Superior temporal gyrus (tissue), 1 donor: ENCODE data around the gene TMED3.
"Not testable (repeated sequence)": the region's sequence is repeated elsewhere in the genome, so short reads cannot be mapped to it uniquely, and the experiment has no call there.

Source experiments
- DNase-seq: peaks from one replicate; pipeline ENCODE4 v3.0.0-alpha.2; 2016; ENCODE audit errors: extremely low spot score

Gene TMED3

GRCh38 chr15:79316864-79317263 lies 6.0 kb downstream of the TMED3 start:
- no peak for DNase-seq

- not testable (repeated sequence) for DNase-seq
Measured at GRCh38 chr15:79319973-79320372, 9.1 kb downstream of the TMED3 start.

GRCh38 chr15:79321876-79322275 lies 11.0 kb downstream of the TMED3 start:
- DNase-seq, result no peak

- no peak for DNase-seq
Measured at GRCh38 chr15:79322306-79322705, 11.4 kb downstream of the TMED3 start.

DNA sequence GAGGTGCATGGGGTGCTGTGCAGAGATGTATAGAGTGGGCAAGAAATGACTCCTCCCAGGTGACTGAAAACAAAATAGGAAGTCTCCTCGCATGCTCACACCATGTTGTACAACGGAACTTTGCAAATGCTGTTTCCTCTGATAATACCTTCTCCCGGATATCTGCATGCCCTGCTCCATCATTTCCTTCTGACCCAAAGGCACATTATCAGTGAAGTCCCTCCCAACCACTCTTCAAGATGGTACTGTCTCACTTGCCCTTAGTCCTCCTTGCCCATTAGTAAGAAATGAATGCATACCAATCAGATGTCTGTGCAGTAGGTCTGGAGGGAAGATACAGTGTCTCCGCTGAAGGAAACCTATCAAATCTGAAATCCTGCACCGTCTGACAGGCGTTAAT lies 12.0 kb downstream of the TMED3 start:
- DNase-seq, result no peak

- no peak for DNase-seq
Measured at GRCh38 chr15:79329171-79329611, 18.3 kb downstream of the TMED3 start.

- DNase-seq, result no peak
Measured at GRCh38 chr15:79332824-79333510, 22.1 kb downstream of the TMED3 start.

GRCh38 chr15:79337591-79337990 lies 26.7 kb downstream of the TMED3 start:
- DNase-seq, result no peak

DNA sequence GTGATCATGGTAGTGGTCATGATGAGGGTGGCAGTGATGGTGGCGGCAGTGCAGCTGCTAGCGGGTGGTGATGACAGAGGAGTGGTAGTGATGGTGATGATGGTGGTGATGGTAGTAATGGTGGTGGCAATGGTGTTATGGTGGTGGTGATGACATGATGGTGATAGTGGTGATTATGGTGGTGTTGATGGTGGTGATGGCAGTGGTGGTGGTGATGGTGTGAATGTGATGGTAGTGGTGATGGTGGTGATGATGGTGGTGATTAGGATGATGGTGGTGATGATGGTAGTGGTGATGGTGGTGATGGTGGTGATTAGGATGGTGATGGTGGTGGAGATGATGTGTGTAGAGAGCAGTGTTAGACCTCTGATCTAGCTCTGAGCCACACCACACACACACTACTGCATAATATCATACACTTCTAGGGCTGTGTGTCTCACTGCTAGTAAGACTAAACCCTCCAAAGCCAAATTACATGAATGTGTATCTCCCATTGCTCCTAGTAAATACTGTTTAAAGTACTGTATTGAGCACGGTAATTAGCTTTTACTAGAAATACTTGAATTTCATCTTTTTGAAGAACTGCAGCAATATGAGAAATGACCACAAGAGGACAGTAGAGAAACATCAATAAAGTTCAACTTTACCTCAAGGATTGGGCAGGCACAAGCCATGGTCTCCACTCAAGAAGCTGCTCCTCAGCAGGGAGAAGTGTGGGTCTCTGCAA lies 28.8 kb downstream of the TMED3 start:
- peak; percentile 86 for DNase-seq

DNA sequence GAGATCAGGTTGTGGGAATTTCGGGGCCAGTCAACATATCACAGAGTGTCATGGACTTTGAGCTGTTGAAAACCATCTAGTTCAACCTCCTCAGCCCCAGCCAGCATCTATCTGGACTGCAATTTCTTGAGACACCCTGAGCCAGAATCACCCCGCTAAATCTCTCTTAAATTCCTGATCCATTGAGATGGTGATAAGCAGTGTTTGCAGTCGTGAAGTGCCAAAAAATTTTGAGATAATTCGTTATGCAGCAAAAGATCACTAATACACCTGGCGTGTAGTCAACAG lies 29.3 kb downstream of the TMED3 start:
- DNase-seq, result no peak

- DNase-seq, result peak; percentile 59
Measured at GRCh38 chr15:79341396-79341795, 30.5 kb downstream of the TMED3 start.

DNA sequence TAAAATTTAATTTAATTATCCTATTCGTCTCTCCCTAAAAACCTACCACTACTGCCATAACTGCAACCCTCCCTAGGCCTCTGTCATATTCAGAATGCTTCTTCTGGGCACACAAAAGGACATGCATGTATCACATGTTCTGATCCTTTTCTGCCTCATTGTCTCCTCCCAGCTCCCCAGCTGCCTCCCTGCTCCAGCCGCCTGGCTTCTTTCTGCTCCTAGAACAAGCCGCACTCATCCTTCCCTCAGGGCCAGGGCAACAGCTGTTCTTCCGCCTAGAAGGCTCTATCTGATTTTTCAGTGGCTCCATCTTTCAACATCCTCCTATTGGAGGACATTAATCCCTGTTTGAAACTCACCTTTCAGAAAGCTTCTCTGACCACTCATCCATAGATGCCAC lies 38.6 kb downstream of the TMED3 start:
- DNase-seq, result no peak

- no peak for DNase-seq
Measured at GRCh38 chr15:79352206-79352605, 41.3 kb downstream of the TMED3 start.

DNA sequence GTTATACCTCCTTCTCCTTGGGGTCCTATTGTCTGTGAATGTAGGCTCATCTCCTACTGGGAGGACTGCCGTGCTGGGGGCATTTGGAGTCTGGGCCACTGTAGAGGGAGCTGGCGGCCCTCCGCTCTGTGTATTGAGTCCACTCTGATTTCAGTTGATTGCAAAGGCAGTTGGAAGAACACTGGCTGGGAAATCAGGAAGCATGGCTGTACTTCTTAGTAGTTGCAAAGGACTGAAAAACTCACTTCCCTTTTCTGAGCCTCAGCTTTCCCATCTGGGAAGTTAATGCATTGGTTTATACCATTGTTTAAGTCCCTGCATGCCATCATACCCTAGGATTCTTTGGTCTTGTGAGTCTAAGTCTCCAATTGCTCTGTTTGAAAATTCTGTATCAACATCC lies 46.7 kb downstream of the TMED3 start:
- DNase-seq, result no peak

- no peak for DNase-seq
Measured at GRCh38 chr15:79358069-79358468, 47.2 kb downstream of the TMED3 start.

- no peak for DNase-seq
Measured at GRCh38 chr15:79364571-79365240, 53.8 kb downstream of the TMED3 start.

DNA sequence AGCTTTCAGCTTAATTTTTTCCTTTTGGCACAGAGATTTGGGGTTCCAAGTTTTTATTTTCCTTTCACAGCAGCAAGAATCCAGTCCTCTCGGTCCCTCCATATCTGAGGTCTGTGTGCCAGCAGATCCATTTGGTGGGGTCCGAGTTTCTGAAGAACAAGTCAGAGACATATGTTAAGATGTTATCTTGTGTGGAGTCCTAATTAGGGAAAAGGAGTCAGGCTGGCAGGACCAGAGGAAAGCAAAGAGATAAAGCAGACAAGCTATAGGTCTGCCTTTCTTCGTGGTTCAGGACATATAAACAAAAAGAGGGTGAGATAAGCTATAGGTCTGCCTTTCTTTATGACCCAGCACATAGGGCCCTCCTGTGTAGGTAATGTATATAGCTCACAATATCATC lies 54.9 kb downstream of the TMED3 start:
- DNase-seq, result no peak

DNA sequence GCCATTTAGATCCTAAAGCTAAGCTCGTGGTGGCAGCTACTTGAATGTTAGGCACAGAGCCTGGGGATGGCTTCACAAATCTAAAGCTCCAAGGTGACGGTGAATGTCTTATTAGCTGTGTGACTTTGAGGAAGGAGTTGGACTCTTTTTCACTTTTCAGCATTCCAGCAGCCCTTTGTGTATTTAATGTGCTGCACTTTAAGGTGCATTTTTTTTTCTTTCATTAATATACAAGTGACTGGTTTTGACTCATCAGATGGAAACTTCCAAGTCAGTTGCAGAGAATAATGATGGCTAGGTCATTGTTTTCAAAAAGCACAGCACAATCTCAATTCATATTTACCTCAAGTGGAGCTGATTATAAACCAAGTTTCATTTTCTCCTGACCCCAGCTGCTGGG lies 55.8 kb downstream of the TMED3 start:
- DNase-seq, result no peak

GRCh38 chr15:79370716-79371115 lies 59.8 kb downstream of the TMED3 start:
- no peak for DNase-seq

DNA sequence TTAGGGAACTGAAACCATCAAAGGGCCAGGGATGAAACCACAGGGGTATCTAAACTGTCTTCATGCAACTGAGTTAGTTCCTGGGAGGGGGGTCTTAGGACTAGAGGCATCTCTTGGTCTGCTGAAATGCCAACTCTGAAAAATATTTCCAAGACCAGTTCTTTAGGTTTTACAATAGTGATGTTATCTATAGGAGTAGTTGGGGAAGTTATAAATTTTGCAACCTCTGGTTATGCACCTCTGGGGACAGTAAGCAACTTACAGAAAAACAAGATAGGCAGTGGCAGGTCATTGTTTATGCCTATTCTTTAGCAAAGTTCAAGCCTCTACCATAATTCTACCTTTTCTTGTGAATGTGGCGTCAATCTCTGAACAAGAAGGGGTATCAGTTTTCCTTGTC lies 60.7 kb downstream of the TMED3 start:
- no peak for DNase-seq

- no peak for DNase-seq
Measured at GRCh38 chr15:79372428-79372827, 61.5 kb downstream of the TMED3 start.
